ENCODE measurements around the gene DCUN1D5. TPM values are rescaled to one million over a fixed set of nuclear protein-coding genes. Genes with fewer than 3 reads are reported as not detected.

Gene DCUN1D5
- total and polyA plus RNA-seq, 2 of the 13 experiments (the other 11 are each of a cell fraction or from before 2014, with no cell fraction given): 32.9 to 46.7 TPM

- 0 out of 2 replicates have a peak, but pooled peaks have one; percentile 48 for TF ChIP-seq ZNF800 (CRISPR knock-in tag; IDR thresholded peaks at IDR 0.05)
- TF ChIP-seq ZNF567 (CRISPR knock-in tag; IDR thresholded peaks at IDR 0.05; ENCODE audit: borderline replicate concordance): no peak
- no peak for TF ChIP-seq NCOA1 (CRISPR knock-in tag; IDR thresholded peaks at IDR 0.05)
- TF ChIP-seq E2F5 (CRISPR knock-in tag; conservative IDR thresholded peaks at IDR 0.05): no peak
- TF ChIP-seq PPARG (CRISPR knock-in tag; conservative IDR thresholded peaks at IDR 0.05): peak; percentile 50; the same call in 1 of the 2 replicates
- TF ChIP-seq ZNF614 (CRISPR knock-in tag; IDR thresholded peaks at IDR 0.05; ENCODE audit: borderline replicate concordance): peak; percentile 43; the same call in 1 of the 2 replicates
- TF ChIP-seq KMT2B (CRISPR knock-in tag; IDR thresholded peaks at IDR 0.05): peak; percentile 89
- no peak for TF ChIP-seq SIX1 (CRISPR knock-in tag; IDR thresholded peaks at IDR 0.05; ENCODE audit: borderline replicate concordance)
- TF ChIP-seq HNRNPLL (IDR thresholded peaks at IDR 0.05; ENCODE audit: low read depth, low read length, poor library complexity, severe bottlenecking): peak; percentile 92
- TF ChIP-seq IKZF1 (IDR thresholded peaks at IDR 0.05): no peak
- no peak for TF ChIP-seq ZSCAN25 (CRISPR knock-in tag; IDR thresholded peaks at IDR 0.05)
- TF ChIP-seq MED8 (CRISPR knock-in tag; IDR thresholded peaks at IDR 0.05; ENCODE audit: insufficient replicate concordance): no peak
- TF ChIP-seq NCOR1 (IDR thresholded peaks at IDR 0.05; ENCODE audit: borderline replicate concordance, low read length): no peak
- TF ChIP-seq PLRG1 (conservative IDR thresholded peaks at IDR 0.05): no peak
- TF ChIP-seq ZNF709 (CRISPR knock-in tag; IDR thresholded peaks at IDR 0.05): no peak
- TF ChIP-seq ZFYVE20 (CRISPR knock-in tag; IDR thresholded peaks at IDR 0.05; ENCODE audit: borderline replicate concordance, low read depth): no peak
- no peak for TF ChIP-seq NONO (IDR thresholded peaks at IDR 0.05)
- 0 out of 2 replicates have a peak, but pooled peaks have one; percentile 27 for TF ChIP-seq NONO (CRISPR knock-in tag; conservative IDR thresholded peaks at IDR 0.05)
- TF ChIP-seq ELF4 (CRISPR knock-in tag; IDR thresholded peaks at IDR 0.05; ENCODE audit: borderline replicate concordance): no peak
- no peak for TF ChIP-seq ZNF652 (CRISPR knock-in tag; IDR thresholded peaks at IDR 0.05; ENCODE audit: borderline replicate concordance, low read depth)
- no peak for TF ChIP-seq ZNF550 (CRISPR knock-in tag; IDR thresholded peaks at IDR 0.05; ENCODE audit: borderline replicate concordance)
- no peak for TF ChIP-seq PRMT3 (CRISPR knock-in tag; IDR thresholded peaks at IDR 0.05; ENCODE audit: borderline replicate concordance, low read depth)
- no peak for TF ChIP-seq ZNF562 (CRISPR knock-in tag; IDR thresholded peaks at IDR 0.05; ENCODE audit: borderline replicate concordance)
- no peak for TF ChIP-seq SNAI1 (CRISPR knock-in tag; IDR thresholded peaks at IDR 0.05; ENCODE audit: borderline replicate concordance)
- no peak for TF ChIP-seq ZBTB42 (CRISPR knock-in tag; IDR thresholded peaks at IDR 0.05)
These were observed 17.2 kb upstream of the DCUN1D5 start, which contains the start of gene DYNC2H1 (continued) for GRCh38 chr11:103108933-103109817.
